ENCODE measurements around the gene AHSG. TPM values are rescaled to one million over a fixed set of nuclear protein-coding genes. Genes with fewer than 3 reads are reported as not detected.

AHSG gene
- total RNA-seq, 1 donor from 2014 or later: 0.16 TPM

DNA sequence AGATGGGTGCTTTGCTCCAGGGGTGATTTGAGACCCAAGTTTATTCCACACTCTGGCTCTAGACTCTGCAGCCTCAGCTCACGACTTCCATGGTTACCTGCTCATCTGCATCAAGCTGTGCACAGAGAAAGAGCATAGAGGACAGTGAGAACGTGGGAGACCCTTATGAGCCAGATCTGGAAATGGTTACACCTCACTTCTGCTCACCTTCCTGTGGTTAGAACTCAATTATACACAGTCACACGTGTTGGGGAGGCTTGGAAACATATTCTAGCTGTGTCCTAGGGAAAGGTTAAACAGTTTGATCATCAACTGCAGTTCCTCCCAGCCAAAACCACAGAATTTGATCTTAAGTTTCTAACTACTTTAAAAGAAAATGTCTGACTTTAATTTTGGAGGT is 29.2 kb downstream of the AHSG start:
- peaks cover 3% of the 10 kb centered on the region for H3K9me3 Mint-ChIP-seq
- no peak for DNase-seq (ENCODE audit: low spot score)
- peaks cover 8% of the 10 kb centered on the region for H3K27me3 Mint-ChIP-seq (ENCODE audit: insufficient read depth)
- no peaks in the 10 kb centered on the region for H3K36me3 Mint-ChIP-seq (ENCODE audit: low read depth)
- intact Hi-C loops (cut with micrococcal nuclease): loop anchor here (2.0 to 5.0 kb wide), 2 partner anchors 65 to 141 kb away; partner anchors contain the start of gene EIF4A2
- H3K4me1 Mint-ChIP-seq (ENCODE audit: low read depth): peaks cover 50% of the 10 kb centered on the region
- peak overlapping the region; percentile 21 for H3K27ac Mint-ChIP-seq
- H3K4me3 Mint-ChIP-seq: no peak overlapping the region

DNA sequence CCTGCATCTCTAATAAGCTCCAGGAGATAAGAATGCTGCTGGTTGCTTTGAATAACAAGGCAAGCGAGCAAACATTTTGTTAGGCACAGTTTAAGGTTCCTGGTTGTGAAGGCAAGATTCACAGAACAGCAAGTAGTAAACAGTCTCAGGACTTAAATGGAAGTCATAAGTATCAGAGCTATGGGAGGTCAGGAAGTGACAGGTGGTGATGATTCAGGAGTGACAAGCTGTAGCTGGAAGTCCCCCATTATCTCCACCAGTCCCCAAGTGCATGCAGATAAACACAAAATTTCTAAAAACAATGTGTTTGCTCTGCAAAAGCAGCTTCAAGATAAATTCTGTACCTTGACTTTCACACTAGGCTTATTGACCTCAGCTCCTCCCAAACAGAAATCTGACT is 30.6 kb downstream of the AHSG start:
- DNase-seq (ENCODE audit: low spot score): peak; percentile 21
- H3K4me1 Mint-ChIP-seq (ENCODE audit: low read depth): peaks cover 55% of the 10 kb centered on the region
- intact Hi-C loops (cut with micrococcal nuclease): loop anchor here (1.0 to 5.0 kb wide), 3 partner anchors 26 to 139 kb away; partner anchors contain the start of gene EIF4A2
- peaks cover 3% of the 10 kb centered on the region for H3K9me3 Mint-ChIP-seq
- peaks cover 4% of the 10 kb centered on the region for H3K27me3 Mint-ChIP-seq (ENCODE audit: insufficient read depth)
- H3K36me3 Mint-ChIP-seq (ENCODE audit: low read depth): no peaks in the 10 kb centered on the region
- H3K4me3 Mint-ChIP-seq: peak overlapping the region; percentile 9
- peak overlapping the region; percentile 78 for H3K27ac Mint-ChIP-seq

DNA sequence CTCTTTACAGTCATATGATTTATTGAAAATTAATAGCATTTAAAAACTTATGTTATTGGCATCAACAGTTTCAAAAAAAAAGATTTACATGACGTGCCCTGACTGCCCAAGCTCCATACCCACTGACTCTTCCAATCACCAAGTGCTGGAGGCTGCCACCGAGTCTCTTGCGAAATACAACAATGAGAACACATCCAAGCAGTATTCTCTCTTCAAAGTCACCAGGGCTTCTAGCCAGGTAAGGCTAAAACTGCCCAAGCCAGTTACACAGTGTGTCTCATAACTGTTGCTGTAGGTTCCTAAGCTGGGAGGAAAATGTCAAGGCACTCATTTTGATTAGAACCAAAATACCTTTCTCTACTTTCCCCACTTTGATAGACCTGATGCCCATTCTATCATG is 31.8 kb downstream of the AHSG start:
- Mint-ChIP-seq H3K27me3 (ENCODE audit: insufficient read depth) (peaks cover 3% of the 10 kb centered on the region), H3K27ac (no peak overlapping the region), H3K9me3 (no peaks in the 10 kb centered on the region), H3K4me1 (ENCODE audit: low read depth) (peaks cover 57% of the 10 kb centered on the region), H3K4me3 (no peak overlapping the region), H3K36me3 (ENCODE audit: low read depth) (no peaks in the 10 kb centered on the region)
- intact Hi-C loops (cut with micrococcal nuclease): loop anchor here (5.0 kb wide), 1 partner anchor 63 kb away; no protein-coding TSS in a partner anchor
- no peak for DNase-seq (ENCODE audit: low spot score)

DNA sequence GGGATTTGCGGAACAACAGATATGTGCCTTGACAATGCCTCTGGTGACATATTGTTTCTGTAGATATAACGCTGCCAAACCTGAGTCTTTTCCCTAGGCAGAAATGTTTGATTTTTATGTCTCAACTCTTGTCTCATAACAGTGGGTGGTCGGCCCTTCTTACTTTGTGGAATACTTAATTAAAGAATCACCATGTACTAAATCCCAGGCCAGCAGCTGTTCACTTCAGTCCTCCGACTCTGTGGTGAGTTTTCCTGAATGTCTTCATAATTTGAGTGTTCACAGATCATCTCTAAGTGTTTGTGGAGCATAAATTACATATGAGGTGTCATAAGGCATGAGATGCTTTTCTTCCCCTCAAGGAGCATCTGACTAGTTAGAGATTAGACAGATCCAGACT is 33.2 kb downstream of the AHSG start:
- Mint-ChIP-seq H3K27ac (no peak overlapping the region), H3K36me3 (ENCODE audit: low read depth) (no peaks in the 10 kb centered on the region), H3K4me1 (ENCODE audit: low read depth) (peaks cover 53% of the 10 kb centered on the region), H3K4me3 (no peak overlapping the region), H3K9me3 (no peaks in the 10 kb centered on the region), H3K27me3 (ENCODE audit: insufficient read depth) (no peaks in the 10 kb centered on the region)
- intact Hi-C loops (cut with micrococcal nuclease): no loop called here
- DNase-seq (ENCODE audit: low spot score): no peak

DNA sequence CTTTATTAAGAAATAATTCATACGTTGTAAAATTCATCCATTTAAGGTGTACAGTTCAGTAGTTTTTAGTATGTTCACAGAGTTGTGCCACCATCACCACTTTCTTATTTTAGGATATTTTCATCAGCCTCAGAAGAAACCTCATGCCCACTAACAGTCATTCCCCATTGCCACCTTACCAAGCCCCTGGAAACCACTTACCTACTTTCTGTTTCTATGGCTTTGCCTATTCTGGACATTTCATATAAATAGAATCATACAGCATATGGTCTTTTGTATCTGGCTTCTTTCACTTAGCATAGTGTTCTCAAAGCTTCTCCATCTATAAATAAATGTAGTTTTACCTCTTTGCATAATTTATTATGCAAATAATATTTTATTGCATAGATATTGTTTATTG is 34.0 kb downstream of the AHSG start:
- no peak overlapping the region for H3K4me3 Mint-ChIP-seq
- peaks cover 46% of the 10 kb centered on the region for H3K4me1 Mint-ChIP-seq (ENCODE audit: low read depth)
- H3K27me3 Mint-ChIP-seq (ENCODE audit: insufficient read depth): no peaks in the 10 kb centered on the region
- H3K27ac Mint-ChIP-seq: no peak overlapping the region
- no peaks in the 10 kb centered on the region for H3K9me3 Mint-ChIP-seq
- intact Hi-C loops (cut with micrococcal nuclease): no loop called here
- no peak for DNase-seq (ENCODE audit: low spot score)
- H3K36me3 Mint-ChIP-seq (ENCODE audit: low read depth): no peaks in the 10 kb centered on the region

DNA sequence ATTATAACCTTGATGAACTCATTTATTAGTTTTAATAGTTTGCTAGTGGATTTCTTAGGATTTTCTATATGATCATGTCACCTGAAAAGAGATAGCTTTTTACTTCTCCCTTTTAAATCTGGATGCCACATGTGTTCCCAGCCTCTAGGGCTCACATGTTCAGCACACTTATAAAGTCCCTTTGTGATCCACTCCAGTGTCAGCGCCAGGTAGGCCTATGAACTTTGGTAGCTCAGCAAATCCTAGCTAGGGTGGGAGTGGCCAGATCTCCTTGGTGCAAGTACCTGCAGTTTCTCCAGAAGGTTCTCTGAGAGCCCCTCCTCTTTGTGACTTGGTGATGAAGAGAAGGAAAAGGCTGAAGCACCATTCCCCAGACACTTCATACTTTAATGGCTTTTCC is 36.0 kb downstream of the AHSG start:
- no peak for DNase-seq (ENCODE audit: low spot score)
- H3K4me1 Mint-ChIP-seq (ENCODE audit: low read depth): peaks cover 26% of the 10 kb centered on the region
- no peaks in the 10 kb centered on the region for H3K36me3 Mint-ChIP-seq (ENCODE audit: low read depth)
- H3K27me3 Mint-ChIP-seq (ENCODE audit: insufficient read depth): no peaks in the 10 kb centered on the region
- no peaks in the 10 kb centered on the region for H3K9me3 Mint-ChIP-seq
- H3K4me3 Mint-ChIP-seq: no peak overlapping the region
- no peak overlapping the region for H3K27ac Mint-ChIP-seq
- intact Hi-C loops (cut with micrococcal nuclease): no loop called here

DNA sequence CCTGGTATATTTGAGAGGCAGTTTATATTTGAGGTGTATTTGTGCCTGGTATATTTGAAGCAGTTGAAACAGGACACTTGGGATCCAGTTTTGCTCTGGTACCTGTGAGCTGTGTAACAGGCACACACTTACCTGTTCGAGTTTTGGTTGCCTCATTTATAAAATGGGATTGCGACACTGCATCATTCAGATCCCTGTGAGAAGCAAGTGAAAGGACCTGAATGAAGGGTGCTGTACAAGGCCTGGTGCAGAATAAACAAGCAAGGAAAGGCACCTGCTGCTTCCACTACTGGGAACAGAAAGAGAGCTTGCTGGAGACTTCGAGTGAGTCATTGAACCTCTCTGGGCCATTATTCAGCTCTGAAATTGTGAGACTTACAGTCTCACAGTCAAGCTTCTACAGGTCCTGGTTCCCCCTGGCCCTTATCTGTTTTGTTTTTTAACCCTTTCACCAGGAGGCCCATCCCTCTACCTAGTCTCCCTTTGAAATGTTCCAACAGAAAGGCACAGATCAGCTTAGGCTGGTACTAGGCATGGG is 38.9 kb downstream of the AHSG start:
- no peak overlapping the region for H3K4me3 Mint-ChIP-seq
- H3K4me1 Mint-ChIP-seq (ENCODE audit: low read depth): peaks cover 13% of the 10 kb centered on the region
- H3K36me3 Mint-ChIP-seq (ENCODE audit: low read depth): no peaks in the 10 kb centered on the region
- DNase-seq (ENCODE audit: low spot score): no peak
- no peak overlapping the region for H3K27ac Mint-ChIP-seq
- intact Hi-C loops (cut with micrococcal nuclease): loop anchor here (2.0 kb wide), 1 partner anchor 17 kb away; no protein-coding TSS in a partner anchor
- H3K9me3 Mint-ChIP-seq: no peaks in the 10 kb centered on the region
- H3K27me3 Mint-ChIP-seq (ENCODE audit: insufficient read depth): peaks cover 4% of the 10 kb centered on the region

DNA sequence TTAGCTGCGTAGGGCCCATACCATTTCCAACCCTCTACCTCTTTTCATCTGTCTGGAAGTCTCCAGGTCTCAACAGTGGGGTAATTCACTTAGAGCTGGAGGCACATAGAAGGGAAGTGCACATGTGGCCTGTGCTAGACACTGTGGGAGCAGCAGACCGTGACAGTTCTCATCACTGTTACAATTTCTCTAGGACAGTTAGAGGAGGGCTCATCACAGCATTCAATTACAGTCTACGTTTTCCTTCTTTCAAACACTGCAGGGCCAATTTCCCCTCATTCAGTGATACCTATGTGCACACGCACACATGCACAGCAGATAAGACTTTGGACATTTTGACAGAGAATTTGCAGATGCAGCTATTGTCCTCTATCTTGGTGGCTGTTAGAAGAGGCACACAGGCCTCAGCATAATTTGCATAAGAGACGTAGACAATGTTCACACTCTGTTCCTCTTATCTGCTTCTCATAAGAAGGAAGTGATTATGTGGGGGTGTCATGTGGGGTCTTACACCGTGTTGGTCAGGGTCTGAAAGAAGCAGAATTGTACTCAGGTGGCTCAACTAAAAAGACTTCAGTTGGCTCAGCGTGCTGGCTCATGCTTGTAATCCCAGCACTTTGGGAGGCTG is 40.3 kb downstream of the AHSG start:
- Mint-ChIP-seq H3K27ac (no peak overlapping the region), H3K4me1 (ENCODE audit: low read depth) (peaks cover 5% of the 10 kb centered on the region), H3K9me3 (no peaks in the 10 kb centered on the region), H3K27me3 (ENCODE audit: insufficient read depth) (peaks cover 8% of the 10 kb centered on the region), H3K4me3 (no peak overlapping the region), H3K36me3 (ENCODE audit: low read depth) (no peaks in the 10 kb centered on the region)
- no peak for DNase-seq (ENCODE audit: low spot score)
- intact Hi-C loops (cut with micrococcal nuclease): loop anchor here (2.0 kb wide), 1 partner anchor 18 kb away; no protein-coding TSS in a partner anchor

DNA sequence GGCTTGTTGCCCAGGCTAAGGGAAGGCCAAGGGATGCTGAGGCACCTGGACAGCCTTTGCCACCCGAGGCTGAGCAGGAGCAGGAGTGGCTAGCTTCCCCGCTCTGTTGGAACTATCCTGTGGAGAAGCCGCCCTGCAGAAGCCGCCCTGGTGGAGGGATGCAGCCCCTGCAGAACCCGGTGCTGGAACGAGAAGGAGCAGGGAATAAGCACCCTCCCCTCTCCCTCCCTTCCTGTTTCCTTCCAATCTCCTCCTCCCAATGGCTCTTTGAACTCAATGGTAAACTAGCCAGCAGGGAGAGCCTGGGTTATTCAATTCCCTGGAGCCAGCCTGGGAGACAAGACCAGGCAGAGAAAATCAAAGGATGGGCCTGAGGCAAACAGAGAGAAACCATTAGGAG is 41.1 kb downstream of the AHSG start:
- no peaks in the 10 kb centered on the region for H3K36me3 Mint-ChIP-seq (ENCODE audit: low read depth)
- peaks cover 13% of the 10 kb centered on the region for H3K27me3 Mint-ChIP-seq (ENCODE audit: insufficient read depth)
- H3K9me3 Mint-ChIP-seq: no peaks in the 10 kb centered on the region
- peaks cover 5% of the 10 kb centered on the region for H3K4me1 Mint-ChIP-seq (ENCODE audit: low read depth)
- H3K27ac Mint-ChIP-seq: no peak overlapping the region
- intact Hi-C loops (cut with micrococcal nuclease): loop anchor here (2.0 kb wide), 1 partner anchor 19 kb away; no protein-coding TSS in a partner anchor
- DNase-seq (ENCODE audit: low spot score): no peak
- no peak overlapping the region for H3K4me3 Mint-ChIP-seq

DNA sequence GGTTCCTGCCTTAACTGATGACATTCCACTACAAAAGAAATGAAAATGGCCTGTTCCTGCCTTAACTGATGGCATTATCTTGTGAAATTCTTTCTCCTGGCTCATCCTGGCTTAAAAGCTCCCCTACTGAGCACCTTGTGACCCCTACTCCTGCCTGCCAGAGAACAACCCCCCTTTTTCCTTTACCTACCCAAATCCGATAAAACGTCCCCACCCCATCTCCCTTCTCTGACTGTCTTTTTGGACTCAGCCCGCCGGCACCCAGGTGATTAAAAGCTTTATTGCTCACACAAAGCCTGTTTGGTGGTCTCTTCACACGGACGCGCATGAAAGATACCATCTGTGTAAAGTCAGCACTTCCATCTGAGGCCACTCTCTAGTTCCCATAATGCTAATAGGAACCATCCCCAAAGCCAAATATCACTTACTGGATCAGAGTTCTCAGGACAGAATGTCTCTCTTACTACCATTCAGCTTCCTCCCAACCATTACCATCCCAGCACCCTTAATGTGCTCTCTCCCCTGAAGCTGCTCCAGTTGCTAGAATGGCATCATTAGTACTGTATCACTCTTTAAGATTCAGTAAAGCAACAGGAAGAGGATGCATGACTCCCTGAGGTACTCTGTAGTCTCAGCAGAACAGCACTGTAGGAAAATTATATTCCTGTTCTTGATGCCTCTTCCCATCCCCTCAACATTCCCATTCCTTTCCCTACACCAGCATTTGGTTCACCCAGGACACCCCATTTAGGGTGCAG is 50.7 kb downstream of the AHSG start:
- Mint-ChIP-seq H3K4me1 (ENCODE audit: low read depth) (peaks cover 5% of the 10 kb centered on the region), H3K27ac (no peak overlapping the region), H3K36me3 (ENCODE audit: low read depth) (no peaks in the 10 kb centered on the region), H3K4me3 (no peak overlapping the region), H3K9me3 (no peaks in the 10 kb centered on the region), H3K27me3 (ENCODE audit: insufficient read depth) (peaks cover 8% of the 10 kb centered on the region)
- intact Hi-C loops (cut with micrococcal nuclease): loop anchor here (5.0 kb wide), 1 partner anchor 804 kb away; no protein-coding TSS in a partner anchor
- DNase-seq (ENCODE audit: low spot score): no peak

DNA sequence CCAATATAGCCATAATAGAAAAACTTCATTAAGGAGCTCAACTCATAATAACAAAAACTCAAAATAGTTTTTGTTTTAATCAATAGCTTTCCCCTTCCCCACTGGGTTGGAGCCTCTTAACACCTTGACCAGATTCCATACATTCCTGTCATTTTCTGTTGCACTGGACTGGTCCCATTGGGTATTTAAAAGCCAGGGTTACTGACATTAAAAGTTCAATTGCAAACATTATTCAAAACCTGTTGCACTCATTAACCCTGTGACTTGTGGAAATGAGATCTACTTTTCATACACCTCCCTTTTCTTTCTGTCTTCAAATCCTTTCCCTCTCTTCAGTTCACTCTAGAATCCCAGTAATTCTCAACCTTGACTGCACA is 51.2 kb downstream of the AHSG start:
- no peak overlapping the region for H3K27ac Mint-ChIP-seq
- H3K36me3 Mint-ChIP-seq (ENCODE audit: low read depth): no peaks in the 10 kb centered on the region
- H3K9me3 Mint-ChIP-seq: no peaks in the 10 kb centered on the region
- H3K4me1 Mint-ChIP-seq (ENCODE audit: low read depth): peaks cover 7% of the 10 kb centered on the region
- no peak overlapping the region for H3K4me3 Mint-ChIP-seq
- peaks cover 5% of the 10 kb centered on the region for H3K27me3 Mint-ChIP-seq (ENCODE audit: insufficient read depth)
- DNase-seq (ENCODE audit: low spot score): no peak
- intact Hi-C loops (cut with micrococcal nuclease): loop anchor here (5.0 kb wide), 1 partner anchor 803 kb away; no protein-coding TSS in a partner anchor

DNA sequence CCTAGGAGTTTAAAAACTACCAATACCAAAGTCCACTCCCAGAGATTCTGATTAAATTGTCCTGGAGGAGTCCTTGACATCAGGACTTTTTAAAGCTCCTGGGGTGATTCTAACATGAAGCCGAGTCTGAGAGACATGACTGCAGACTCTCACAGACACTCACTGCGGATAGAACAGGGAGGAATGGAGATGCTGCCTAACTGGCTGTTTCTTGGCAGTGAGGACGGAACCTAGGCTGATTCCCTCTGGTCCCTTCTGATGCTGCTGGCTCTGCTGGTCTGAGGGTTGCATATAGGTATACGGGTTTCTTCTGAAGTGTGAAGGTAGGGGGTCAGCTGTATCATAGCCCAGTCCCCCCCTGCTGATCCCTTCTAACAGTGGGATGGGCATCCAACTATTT is 51.6 kb downstream of the AHSG start:
- Mint-ChIP-seq H3K9me3 (no peaks in the 10 kb centered on the region), H3K4me3 (no peak overlapping the region), H3K27ac (no peak overlapping the region), H3K4me1 (ENCODE audit: low read depth) (peaks cover 11% of the 10 kb centered on the region), H3K27me3 (ENCODE audit: insufficient read depth) (peaks cover 3% of the 10 kb centered on the region), H3K36me3 (ENCODE audit: low read depth) (no peaks in the 10 kb centered on the region)
- intact Hi-C loops (cut with micrococcal nuclease): loop anchor here (5.0 kb wide), 1 partner anchor 803 kb away; no protein-coding TSS in a partner anchor
- no peak for DNase-seq (ENCODE audit: low spot score)

DNA sequence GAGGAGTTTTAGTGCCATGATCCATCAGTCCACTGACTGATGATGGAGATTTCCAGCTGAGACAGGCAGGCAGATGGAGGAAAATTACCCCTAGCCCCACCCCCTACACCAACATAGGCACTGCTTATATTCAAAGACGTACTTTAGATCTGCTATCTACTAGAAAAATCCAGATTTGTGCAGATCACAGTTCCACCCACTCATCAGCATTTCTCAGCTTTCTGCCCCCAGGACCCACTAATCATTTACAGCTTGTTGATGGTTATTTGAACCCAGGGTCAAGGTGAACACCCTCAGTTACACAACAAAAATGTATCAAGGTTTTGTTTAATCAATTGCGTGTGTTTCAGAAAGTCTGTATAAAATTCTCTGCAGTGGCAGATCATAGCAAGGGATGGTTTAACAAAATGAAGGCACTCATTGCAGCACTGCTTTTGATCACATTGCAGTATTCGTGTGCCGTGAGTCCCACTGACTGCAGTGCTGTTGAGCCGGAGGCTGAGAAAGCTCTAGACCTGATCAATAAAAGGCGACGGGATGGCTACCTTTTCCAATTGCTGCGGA is 52.8 kb downstream of the AHSG start, which contains the start of gene HRG:
TSS of gene HRG (plus strand) at position 390 of the 564 bp plus-strand sequence. CDS start at position 408, 18 bp downstream.
- Mint-ChIP-seq H3K36me3 (ENCODE audit: low read depth) (no peaks in the 10 kb centered on the region), H3K27ac (no peak within 1 kb of the TSS), H3K27me3 (ENCODE audit: insufficient read depth) (peaks cover 3% of the 10 kb centered on the region), H3K9me3 (no peaks in the 10 kb centered on the region), H3K4me3 (no peak within 1 kb of the TSS), H3K4me1 (ENCODE audit: low read depth) (peaks cover 19% of the 10 kb centered on the region)
- intact Hi-C loops (cut with micrococcal nuclease): no loop called here
- DNase-seq (ENCODE audit: low spot score): no peak
